Ishikawa (cell line): ENCODE data around the gene B4GALT6.

Experiments used
- CEBPB ChIP-seq: IDR thresholded peaks from 2 replicates; pipeline ENCODE4 v1.6.1; 2012
- EP300 ChIP-seq: IDR thresholded peaks from 2 replicates; pipeline ENCODE4 v1.6.1; 2012; ENCODE audit warnings: borderline replicate concordance
- RAD21 ChIP-seq: IDR thresholded peaks from 2 replicates; pipeline ENCODE4 v1.6.1; 2012; ENCODE audit warnings: low read depth

DNA sequence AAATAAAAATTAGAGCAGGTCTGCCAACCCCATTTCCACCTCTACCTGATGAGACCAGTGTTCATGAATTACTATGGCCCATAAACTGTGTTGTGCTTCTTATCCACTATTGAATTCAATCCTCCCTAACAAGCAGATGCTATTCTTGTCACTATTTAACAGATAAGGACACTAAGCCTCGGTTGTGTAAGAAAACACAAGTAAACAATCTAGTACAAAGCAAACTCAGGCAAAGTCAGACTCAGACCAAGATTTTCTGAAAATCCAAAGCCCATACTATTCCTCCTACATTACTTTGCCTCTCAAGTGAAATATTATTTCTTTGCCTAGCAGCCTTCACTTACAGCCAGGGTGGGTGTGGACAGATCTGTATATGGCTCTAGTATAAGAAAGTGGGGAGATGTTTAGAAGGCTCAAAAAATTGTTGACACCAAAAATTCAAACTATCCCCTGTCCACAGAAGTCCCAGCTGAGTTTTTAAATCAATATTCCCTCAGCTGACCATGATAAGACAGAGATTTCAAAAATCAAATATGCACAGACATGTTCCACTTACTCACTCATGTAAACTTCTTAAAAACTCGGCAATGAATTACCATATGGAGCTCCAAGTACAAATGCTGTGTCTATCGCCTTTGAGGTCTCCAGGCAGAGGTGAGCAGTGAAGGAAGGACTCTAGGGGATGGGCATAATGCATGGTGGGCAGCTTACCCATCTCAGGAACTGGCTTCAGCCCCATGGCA is 108.7 kb downstream of the B4GALT6 start:
- TF ChIP-seq EP300 (no peak), RAD21 (no peak), CEBPB (no peak)
